ENCODE data around the gene IL9R.

Gene IL9R

DNA sequence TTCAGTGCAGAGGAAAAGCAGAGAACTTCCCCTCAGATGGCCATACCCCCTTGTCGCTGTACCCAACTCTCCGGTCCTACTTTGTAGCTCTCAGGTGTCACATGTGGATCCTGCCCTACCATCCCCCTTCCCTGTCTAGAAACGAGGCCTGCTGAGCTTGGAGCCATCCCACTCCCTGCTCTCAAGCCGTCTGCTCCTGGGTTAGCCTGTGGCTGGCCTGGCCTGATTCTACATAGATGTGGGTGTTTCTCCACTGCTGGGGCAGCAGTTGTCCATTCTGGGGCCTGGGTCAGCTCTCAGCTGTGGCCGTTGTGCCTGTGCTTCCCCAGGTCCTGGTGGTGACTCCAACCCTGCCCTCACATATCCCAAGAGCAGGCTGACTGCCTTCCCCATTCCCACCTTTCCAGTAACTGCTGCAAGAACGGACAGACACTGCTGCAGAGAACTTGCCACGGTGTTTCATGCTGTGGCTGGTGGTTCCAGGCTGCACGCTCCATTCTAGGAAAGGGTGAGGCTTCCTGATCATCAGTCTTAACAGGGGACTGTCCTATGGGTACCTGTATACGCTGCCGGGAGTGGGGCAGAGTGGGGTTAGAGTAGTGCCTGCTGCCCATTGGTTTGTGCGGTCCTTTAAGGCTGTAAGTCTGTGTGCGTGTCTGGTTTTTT, 3.6 kb downstream of the IL9R start:
- no peak for TF ChIP-seq EZH2 (IDR thresholded peaks at IDR 0.05; ENCODE audit: borderline replicate concordance, low read length)
- TF ChIP-seq, protein P1, sequence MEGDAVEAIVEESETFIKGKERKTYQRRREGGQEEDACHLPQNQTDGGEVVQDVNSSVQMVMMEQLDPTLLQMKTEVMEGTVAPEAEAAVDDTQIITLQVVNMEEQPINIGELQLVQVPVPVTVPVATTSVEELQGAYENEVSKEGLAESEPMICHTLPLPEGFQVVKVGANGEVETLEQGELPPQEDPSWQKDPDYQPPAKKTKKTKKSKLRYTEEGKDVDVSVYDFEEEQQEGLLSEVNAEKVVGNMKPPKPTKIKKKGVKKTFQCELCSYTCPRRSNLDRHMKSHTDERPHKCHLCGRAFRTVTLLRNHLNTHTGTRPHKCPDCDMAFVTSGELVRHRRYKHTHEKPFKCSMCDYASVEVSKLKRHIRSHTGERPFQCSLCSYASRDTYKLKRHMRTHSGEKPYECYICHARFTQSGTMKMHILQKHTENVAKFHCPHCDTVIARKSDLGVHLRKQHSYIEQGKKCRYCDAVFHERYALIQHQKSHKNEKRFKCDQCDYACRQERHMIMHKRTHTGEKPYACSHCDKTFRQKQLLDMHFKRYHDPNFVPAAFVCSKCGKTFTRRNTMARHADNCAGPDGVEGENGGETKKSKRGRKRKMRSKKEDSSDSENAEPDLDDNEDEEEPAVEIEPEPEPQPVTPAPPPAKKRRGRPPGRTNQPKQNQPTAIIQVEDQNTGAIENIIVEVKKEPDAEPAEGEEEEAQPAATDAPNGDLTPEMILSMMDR (IDR thresholded peaks at IDR 0.05; ENCODE audit: low read length): no peak
- Histone ChIP-seq H3K4me2 (ENCODE audit: low read length) (no peak overlapping the region), H4K20me1 (ENCODE audit: insufficient read depth, low read length) (no peaks in the 10 kb centered on the region), H3K9me3 (ENCODE audit: low read length) (no peaks in the 10 kb centered on the region), H3K4me1 (ENCODE audit: insufficient read depth, low read length, severe bottlenecking) (no peaks in the 10 kb centered on the region), H3K27ac (ENCODE audit: low read depth, low read length, poor library complexity, severe bottlenecking) (no peak overlapping the region), H3K27me3 (ENCODE audit: insufficient read depth, low read length) (no peaks in the 10 kb centered on the region), H3K9me2 (ENCODE audit: low read depth, low read length) (no peaks in the 10 kb centered on the region), H3K9ac (ENCODE audit: low read length) (no peak overlapping the region), H3K79me2 (ENCODE audit: insufficient read depth, low read length) (no peaks in the 10 kb centered on the region), H3F3A (ENCODE audit: insufficient read depth, low read length) (no peaks in the 10 kb centered on the region), H2AFZ (ENCODE audit: low read length) (no peak overlapping the region), H3K36me3 (ENCODE audit: insufficient read depth, low read length) (no peaks in the 10 kb centered on the region), H3K4me3 (ENCODE audit: low read depth, low read length, poor library complexity, severe bottlenecking) (no peak overlapping the region)

DNA sequence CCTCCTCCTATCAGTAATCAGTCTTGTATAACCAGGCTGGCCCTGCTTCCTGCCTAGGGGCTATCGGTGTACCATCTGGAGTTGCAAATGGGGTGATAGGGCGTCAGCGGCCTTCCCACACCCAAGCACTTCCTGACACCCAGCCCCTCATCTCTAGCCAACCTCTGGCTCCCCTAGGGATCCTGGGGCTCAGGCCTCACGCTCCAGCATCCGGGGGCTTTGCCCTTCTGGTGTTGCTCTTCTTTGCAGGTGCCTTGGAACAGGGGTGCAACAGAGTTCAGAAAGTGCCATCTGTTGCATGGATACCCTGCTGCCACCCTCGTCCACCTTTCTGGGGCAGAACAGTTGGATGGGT, 4.1 kb downstream of the IL9R start:
- TF ChIP-seq, protein P1 (IDR thresholded peaks at IDR 0.05; ENCODE audit: low read length): no peak
- TF ChIP-seq EZH2 (IDR thresholded peaks at IDR 0.05; ENCODE audit: borderline replicate concordance, low read length): no peak
- H3K27ac ChIP-seq (ENCODE audit: low read depth, low read length, poor library complexity, severe bottlenecking): no peak overlapping the region
- H2AFZ ChIP-seq (ENCODE audit: low read length): no peak overlapping the region
- H3K9me3 ChIP-seq (ENCODE audit: low read length): no peaks in the 10 kb centered on the region
- H4K20me1 ChIP-seq (ENCODE audit: insufficient read depth, low read length): no peaks in the 10 kb centered on the region
- no peaks in the 10 kb centered on the region for H3K79me2 ChIP-seq (ENCODE audit: insufficient read depth, low read length)
- no peaks in the 10 kb centered on the region for H3F3A ChIP-seq (ENCODE audit: insufficient read depth, low read length)
- H3K36me3 ChIP-seq (ENCODE audit: insufficient read depth, low read length): no peaks in the 10 kb centered on the region
- no peaks in the 10 kb centered on the region for H3K27me3 ChIP-seq (ENCODE audit: insufficient read depth, low read length)
- H3K4me3 ChIP-seq (ENCODE audit: low read depth, low read length, poor library complexity, severe bottlenecking): no peak overlapping the region
- H3K4me2 ChIP-seq (ENCODE audit: low read length): no peak overlapping the region
- H3K4me1 ChIP-seq (ENCODE audit: insufficient read depth, low read length, severe bottlenecking): no peaks in the 10 kb centered on the region
- no peak overlapping the region for H3K9ac ChIP-seq (ENCODE audit: low read length)
- no peaks in the 10 kb centered on the region for H3K9me2 ChIP-seq (ENCODE audit: low read depth, low read length)

DNA sequence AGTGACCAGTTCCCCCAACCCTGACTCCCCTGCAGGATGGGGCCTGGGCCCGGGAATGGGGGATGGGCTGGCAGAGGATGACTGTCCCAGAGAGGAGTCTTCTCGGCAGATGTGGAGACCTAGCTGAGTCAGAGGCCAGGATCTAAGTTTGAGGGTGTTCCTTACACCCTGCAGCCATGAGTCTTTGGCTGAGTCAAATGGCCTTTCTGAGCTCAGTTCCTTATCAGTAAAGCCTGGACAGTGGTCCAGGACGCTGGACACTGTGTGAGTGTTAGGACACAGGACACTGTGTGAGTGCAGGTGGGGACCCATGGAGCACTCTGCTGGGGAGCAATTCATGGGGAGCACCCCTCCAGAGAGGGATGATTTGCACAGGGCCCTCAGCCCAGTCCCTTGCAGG, 5.0 kb downstream of the IL9R start:
- H3K9me3 ChIP-seq (ENCODE audit: low read length): no peaks in the 10 kb centered on the region
- TF ChIP-seq, protein P1 (IDR thresholded peaks at IDR 0.05; ENCODE audit: low read length): no peak
- no peak for TF ChIP-seq EZH2 (IDR thresholded peaks at IDR 0.05; ENCODE audit: borderline replicate concordance, low read length)
- H3K36me3 ChIP-seq (ENCODE audit: insufficient read depth, low read length): no peaks in the 10 kb centered on the region
- H3K9me2 ChIP-seq (ENCODE audit: low read depth, low read length): no peaks in the 10 kb centered on the region
- no peak overlapping the region for H3K9ac ChIP-seq (ENCODE audit: low read length)
- no peaks in the 10 kb centered on the region for H3F3A ChIP-seq (ENCODE audit: insufficient read depth, low read length)
- H3K27ac ChIP-seq (ENCODE audit: low read depth, low read length, poor library complexity, severe bottlenecking): no peak overlapping the region
- H4K20me1 ChIP-seq (ENCODE audit: insufficient read depth, low read length): no peaks in the 10 kb centered on the region
- no peaks in the 10 kb centered on the region for H3K27me3 ChIP-seq (ENCODE audit: insufficient read depth, low read length)
- no peak overlapping the region for H3K4me2 ChIP-seq (ENCODE audit: low read length)
- no peaks in the 10 kb centered on the region for H3K79me2 ChIP-seq (ENCODE audit: insufficient read depth, low read length)
- H3K4me3 ChIP-seq (ENCODE audit: low read depth, low read length, poor library complexity, severe bottlenecking): no peak overlapping the region
- H2AFZ ChIP-seq (ENCODE audit: low read length): no peak overlapping the region
- no peaks in the 10 kb centered on the region for H3K4me1 ChIP-seq (ENCODE audit: insufficient read depth, low read length, severe bottlenecking)

Data from OCI-LY1 (cell line).